Transverse colon (tissue), 4 donors: ENCODE measurements around the gene SFMBT1.

ENCODE experiments used
- CTCF ChIP-seq, 5 experiments: fragments of 200-600 bp in 3 of 5; fragments of 450-650 bp in 2 of 5; sonication (generic) in 3 of 5; IDR thresholded peaks; 1 replicate in 2 of 5; 2 replicates in 3 of 5; pipeline ENCODE4 v1.5.1; 2016 to 2017; ENCODE audit warnings: antibody characterized with exemption in 5 of 5, inconsistent platforms in 3 of 5, mild to moderate bottlenecking in 2 of 5, moderate library complexity in 1 of 5
- EP300 ChIP-seq: sonication (generic); formaldehyde crosslinking; IDR thresholded peaks from one replicate; pipeline ENCODE4 v1.6.1; 2017; ENCODE audit warnings: antibody characterized with exemption, low read depth
- POLR2A ChIP-seq: fragments of 450-650 bp; IDR thresholded peaks from one replicate; pipeline ENCODE4 v1.6.1; 2016; ENCODE audit warnings: antibody characterized with exemption, mild to moderate bottlenecking, moderate library complexity
- POLR2AphosphoS5 ChIP-seq, 3 donors: sonication (generic); formaldehyde crosslinking; IDR thresholded peaks; one replicate each; pipeline ENCODE4 v1.6.1; 2016; ENCODE audit warnings: antibody characterized with exemption in 3 of 3

- TF ChIP-seq POLR2A: no peak
- TF ChIP-seq POLR2AphosphoS5 (IDR thresholded peaks at IDR 0.05): no peak
- no peak for TF ChIP-seq EP300
- no peak for TF ChIP-seq CTCF (IDR thresholded peaks at IDR 0.05)
Measured at GRCh38 chr3:52998771-52999513, 46.9 kb downstream of the SFMBT1 start.
